ENCODE measurements around the gene PKNOX2.

PKNOX2 gene

DNA sequence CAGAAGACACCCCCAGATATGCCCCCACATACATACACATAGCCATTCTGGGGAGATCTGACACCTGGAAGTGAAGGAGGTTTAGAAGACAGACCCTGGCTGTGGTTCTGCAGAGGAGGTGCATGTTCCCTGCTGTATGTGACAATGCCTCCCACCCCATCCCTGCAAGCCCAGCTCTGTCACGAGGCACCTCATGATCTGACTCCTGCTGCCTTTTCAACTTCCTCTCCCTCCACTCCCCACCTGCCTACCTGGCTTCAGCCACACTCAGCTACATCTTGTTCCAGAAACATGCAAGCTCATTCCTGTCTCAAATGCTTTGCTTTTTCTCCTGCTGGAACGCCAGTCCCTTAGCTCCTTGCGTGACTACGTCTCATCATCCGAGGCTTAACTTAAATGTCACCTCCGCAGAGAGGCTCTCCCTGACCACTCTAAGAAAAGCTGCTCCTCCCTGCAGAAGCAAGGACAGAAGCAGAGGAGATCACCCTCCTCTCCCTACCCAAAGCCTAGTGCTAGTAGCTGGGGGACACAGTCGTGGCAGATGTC is 217.0 kb downstream of the PKNOX2 start:
- peaks cover 4% of the 10 kb centered on the region for H3K4me1 ChIP-seq (ENCODE audit: control insufficient read depth, insufficient read depth, low read length, unreplicated experiment)
- H3K79me2 ChIP-seq (ENCODE audit: control insufficient read depth, insufficient read depth, low read length, unreplicated experiment), result no peaks in the 10 kb centered on the region
- H3K4me3 ChIP-seq (ENCODE audit: low read depth, low read length), result no peak overlapping the region
- no peak overlapping the region for H3K27ac ChIP-seq (ENCODE audit: low read depth, low read length)
- no peaks in the 10 kb centered on the region for H3K36me3 ChIP-seq (ENCODE audit: insufficient read depth, low read length)
- no peak overlapping the region for H2AFZ ChIP-seq (ENCODE audit: low read length, unreplicated experiment)
- H3K27me3 ChIP-seq (ENCODE audit: insufficient read depth, low read length), result peaks cover 51% of the 10 kb centered on the region

DNA sequence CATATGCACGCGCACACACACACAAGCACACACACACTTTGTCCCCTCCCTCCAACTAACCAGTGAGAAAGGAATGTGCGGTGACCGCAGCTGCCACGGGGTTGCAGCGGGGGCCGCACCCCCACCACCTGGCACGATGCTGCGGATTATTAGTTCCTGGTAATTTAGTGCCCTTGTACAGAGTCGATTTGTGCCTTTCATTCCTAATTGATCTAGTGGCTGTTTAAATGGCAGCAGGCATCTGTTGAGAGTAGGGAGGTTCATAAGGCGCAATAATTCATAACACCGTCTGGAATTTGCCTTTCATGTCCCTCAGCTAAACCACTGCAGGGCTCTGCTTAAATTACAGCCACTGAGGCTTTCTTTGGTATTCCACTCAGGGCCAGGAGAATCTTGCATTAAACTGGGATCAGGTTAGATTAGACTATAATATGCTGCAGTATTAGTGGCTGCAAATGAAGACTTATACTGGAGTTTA is 217.8 kb downstream of the PKNOX2 start:
- Histone ChIP-seq H3K4me3 (ENCODE audit: low read depth, low read length) (no peak overlapping the region), H3K36me3 (ENCODE audit: insufficient read depth, low read length) (no peaks in the 10 kb centered on the region), H3K4me1 (ENCODE audit: control insufficient read depth, insufficient read depth, low read length, unreplicated experiment) (no peaks in the 10 kb centered on the region), H3K27me3 (ENCODE audit: insufficient read depth, low read length) (peaks cover 51% of the 10 kb centered on the region), H3K79me2 (ENCODE audit: control insufficient read depth, insufficient read depth, low read length, unreplicated experiment) (no peaks in the 10 kb centered on the region), H3K27ac (ENCODE audit: low read depth, low read length) (no peak overlapping the region), H2AFZ (ENCODE audit: low read length, unreplicated experiment) (no peak overlapping the region)

DNA sequence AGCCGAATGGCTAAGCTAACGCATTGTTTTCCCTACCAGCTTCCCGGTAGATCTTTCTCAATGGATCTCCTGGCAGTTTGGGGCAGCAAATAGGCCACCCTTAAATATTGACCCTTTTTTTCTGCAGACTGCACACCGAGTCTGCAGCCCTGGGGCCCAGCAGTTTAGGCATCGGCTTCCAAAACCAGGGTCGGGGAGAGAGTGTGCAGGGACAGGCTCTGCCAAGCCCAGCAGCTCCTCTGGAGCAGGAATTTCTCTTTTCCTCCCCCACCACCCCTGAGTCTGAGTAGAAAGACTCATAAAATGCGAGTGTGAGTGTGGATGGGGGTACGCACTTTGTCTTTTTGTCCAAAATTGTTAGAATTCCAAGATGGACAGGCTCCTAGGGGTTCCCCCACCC is 218.3 kb downstream of the PKNOX2 start:
- H3K4me3 ChIP-seq (ENCODE audit: low read depth, low read length), result no peak overlapping the region
- no peak overlapping the region for H2AFZ ChIP-seq (ENCODE audit: low read length, unreplicated experiment)
- H3K36me3 ChIP-seq (ENCODE audit: insufficient read depth, low read length), result no peaks in the 10 kb centered on the region
- H3K27ac ChIP-seq (ENCODE audit: low read depth, low read length), result no peak overlapping the region
- peaks cover 51% of the 10 kb centered on the region for H3K27me3 ChIP-seq (ENCODE audit: insufficient read depth, low read length)
- H3K79me2 ChIP-seq (ENCODE audit: control insufficient read depth, insufficient read depth, low read length, unreplicated experiment), result no peaks in the 10 kb centered on the region
- no peaks in the 10 kb centered on the region for H3K4me1 ChIP-seq (ENCODE audit: control insufficient read depth, insufficient read depth, low read length, unreplicated experiment)

DNA sequence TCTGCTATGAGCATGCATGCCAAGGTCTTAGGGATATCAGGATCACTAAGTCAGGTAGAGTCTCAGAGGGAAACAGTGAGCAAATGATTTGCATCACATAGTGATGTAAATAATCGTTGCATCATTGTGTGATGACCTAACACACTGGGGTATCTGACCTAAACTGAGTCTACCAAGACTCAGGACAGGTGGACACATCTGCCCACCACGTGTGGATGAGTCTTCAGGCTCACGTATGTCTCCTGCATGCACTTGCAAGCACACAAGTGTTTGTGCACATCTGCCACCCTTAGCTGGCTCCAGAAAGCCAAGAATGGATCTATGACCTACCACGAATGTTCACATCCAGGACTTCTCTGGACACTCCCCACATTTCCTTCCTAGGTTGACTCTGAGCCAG is 220.3 kb downstream of the PKNOX2 start:
- Histone ChIP-seq H3K27ac (ENCODE audit: low read depth, low read length) (no peak overlapping the region), H3K79me2 (ENCODE audit: control insufficient read depth, insufficient read depth, low read length, unreplicated experiment) (no peaks in the 10 kb centered on the region), H3K4me1 (ENCODE audit: control insufficient read depth, insufficient read depth, low read length, unreplicated experiment) (no peaks in the 10 kb centered on the region), H3K27me3 (ENCODE audit: insufficient read depth, low read length) (peaks cover 44% of the 10 kb centered on the region), H3K4me3 (ENCODE audit: low read depth, low read length) (no peak overlapping the region), H3K36me3 (ENCODE audit: insufficient read depth, low read length) (no peaks in the 10 kb centered on the region), H2AFZ (ENCODE audit: low read length, unreplicated experiment) (no peak overlapping the region)

DNA sequence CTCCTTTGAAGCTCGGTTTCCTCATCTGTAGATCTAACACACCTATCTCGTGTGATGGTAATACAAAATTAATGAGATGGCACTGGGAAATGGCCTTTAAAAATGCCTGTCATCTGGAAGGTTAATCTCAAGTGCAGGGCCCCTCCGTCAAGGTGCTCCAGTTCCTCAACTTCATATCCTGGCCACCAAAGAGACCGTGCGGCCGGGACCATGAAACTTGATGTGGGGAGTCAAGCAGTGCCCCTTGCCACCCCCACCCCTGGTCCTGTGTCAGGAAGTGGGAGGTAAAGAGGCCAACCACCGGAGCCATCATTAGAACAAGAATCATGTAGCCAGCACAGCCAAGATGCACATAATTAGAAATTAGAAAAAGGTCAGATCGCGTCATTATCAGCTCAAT is 223.3 kb downstream of the PKNOX2 start:
- no peaks in the 10 kb centered on the region for H3K36me3 ChIP-seq (ENCODE audit: insufficient read depth, low read length)
- H3K27ac ChIP-seq (ENCODE audit: low read depth, low read length), result no peak overlapping the region
- no peaks in the 10 kb centered on the region for H3K79me2 ChIP-seq (ENCODE audit: control insufficient read depth, insufficient read depth, low read length, unreplicated experiment)
- H3K27me3 ChIP-seq (ENCODE audit: insufficient read depth, low read length), result peaks cover 23% of the 10 kb centered on the region
- H2AFZ ChIP-seq (ENCODE audit: low read length, unreplicated experiment), result no peak overlapping the region
- H3K4me1 ChIP-seq (ENCODE audit: control insufficient read depth, insufficient read depth, low read length, unreplicated experiment), result peaks cover 8% of the 10 kb centered on the region
- H3K4me3 ChIP-seq (ENCODE audit: low read depth, low read length), result no peak overlapping the region

DNA sequence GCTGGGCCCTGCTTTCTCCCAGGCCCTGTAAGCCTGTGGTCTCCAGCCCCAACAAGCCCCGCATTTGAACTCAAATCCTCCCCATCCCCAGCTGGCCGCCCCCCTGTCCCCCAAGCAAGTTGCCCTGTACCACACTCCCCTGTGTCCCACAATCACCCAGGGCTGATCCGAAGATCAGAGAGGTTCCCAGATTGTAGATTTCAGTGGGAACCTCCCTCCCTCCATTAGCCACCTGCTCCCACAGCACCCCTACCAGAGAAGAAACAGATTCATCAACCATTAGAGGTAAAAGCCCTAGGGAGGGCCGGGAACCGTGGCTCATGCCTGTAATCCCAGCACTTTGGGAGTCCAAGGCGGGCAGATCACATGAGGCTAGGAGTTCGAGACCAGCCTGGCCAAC is 224.1 kb downstream of the PKNOX2 start:
- H3K4me1 ChIP-seq (ENCODE audit: control insufficient read depth, insufficient read depth, low read length, unreplicated experiment), result peaks cover 8% of the 10 kb centered on the region
- H3K36me3 ChIP-seq (ENCODE audit: insufficient read depth, low read length), result no peaks in the 10 kb centered on the region

DNA sequence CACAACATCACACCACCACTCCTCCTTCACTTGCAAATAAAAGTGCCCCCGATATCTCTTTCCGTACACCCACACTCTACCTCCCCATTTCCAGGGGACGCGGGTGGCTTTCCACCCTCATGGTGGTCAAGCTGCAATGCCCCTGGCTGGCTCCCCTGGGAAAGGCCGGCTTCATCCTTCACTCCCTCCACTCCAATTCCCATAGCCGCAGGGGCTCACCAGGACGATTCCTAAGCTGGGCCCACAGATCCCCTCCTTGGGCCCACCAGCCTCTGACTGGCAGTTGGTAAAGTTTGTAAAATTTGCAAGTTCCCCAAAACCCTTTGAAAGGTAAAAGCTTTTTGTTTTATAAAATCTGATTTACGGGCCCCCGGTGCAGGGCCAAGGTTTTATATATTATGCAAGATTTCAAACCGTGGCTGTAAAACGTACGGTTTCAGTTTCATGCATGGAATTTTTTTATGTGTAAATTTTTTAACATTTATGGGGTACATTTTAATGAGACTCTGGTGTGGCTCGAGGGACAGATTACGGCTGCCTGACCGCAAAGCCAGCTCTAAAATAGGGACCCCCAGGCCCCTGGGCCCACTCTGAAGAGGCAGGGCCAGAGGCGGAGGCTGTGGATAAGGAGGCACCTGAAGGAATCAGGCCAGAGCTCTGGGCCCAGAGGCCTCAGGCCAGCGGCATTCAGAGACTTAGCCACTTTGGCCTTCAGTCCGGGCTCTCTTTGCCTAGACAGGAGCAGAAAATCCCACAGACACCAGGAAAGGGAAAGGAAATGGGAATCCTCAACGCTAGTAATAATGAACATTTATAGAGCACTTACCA is 225.0 kb downstream of the PKNOX2 start:
- Histone ChIP-seq H3K27ac (ENCODE audit: low read depth, low read length) (no peak overlapping the region), H3K36me3 (ENCODE audit: insufficient read depth, low read length) (no peaks in the 10 kb centered on the region), H3K79me2 (ENCODE audit: control insufficient read depth, insufficient read depth, low read length, unreplicated experiment) (no peaks in the 10 kb centered on the region), H3K27me3 (ENCODE audit: insufficient read depth, low read length) (peaks cover 27% of the 10 kb centered on the region), H2AFZ (ENCODE audit: low read length, unreplicated experiment) (no peak overlapping the region), H3K4me3 (ENCODE audit: low read depth, low read length) (no peak overlapping the region), H3K4me1 (ENCODE audit: control insufficient read depth, insufficient read depth, low read length, unreplicated experiment) (peaks cover 8% of the 10 kb centered on the region)

More for the DNA sequence above, 224.1 kb downstream of the PKNOX2 start:
- H3K27me3 ChIP-seq (ENCODE audit: insufficient read depth, low read length), result peaks cover 22% of the 10 kb centered on the region
- H2AFZ ChIP-seq (ENCODE audit: low read length, unreplicated experiment), result no peak overlapping the region
- H3K4me3 ChIP-seq (ENCODE audit: low read depth, low read length), result no peak overlapping the region
- H3K79me2 ChIP-seq (ENCODE audit: control insufficient read depth, insufficient read depth, low read length, unreplicated experiment), result no peaks in the 10 kb centered on the region
- no peak overlapping the region for H3K27ac ChIP-seq (ENCODE audit: low read depth, low read length)

DNA sequence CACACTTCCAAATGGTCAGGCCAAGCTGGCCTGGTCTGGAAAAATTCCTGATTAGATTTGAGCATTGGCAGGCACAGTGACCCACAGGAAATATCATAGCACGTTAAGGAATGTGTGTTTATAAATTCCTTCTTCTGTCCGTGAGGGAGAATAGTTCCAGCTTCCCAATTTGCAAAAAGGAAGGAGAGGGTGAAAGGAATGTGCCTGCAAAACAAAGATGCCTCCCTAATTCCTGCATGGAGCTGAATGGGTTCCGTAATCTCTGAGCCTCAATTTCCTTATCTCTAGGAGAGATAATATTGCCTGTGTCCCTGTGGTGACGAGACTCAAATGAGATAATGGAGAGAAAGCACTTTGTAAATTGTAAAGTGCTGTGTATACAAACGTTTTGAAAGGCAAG is 226.4 kb downstream of the PKNOX2 start:
- H3K4me3 ChIP-seq (ENCODE audit: low read depth, low read length), result no peak overlapping the region
- peak overlapping the region; percentile 15 for H2AFZ ChIP-seq (ENCODE audit: low read length, unreplicated experiment)
- H3K27ac ChIP-seq (ENCODE audit: low read depth, low read length), result no peak overlapping the region

DNA sequence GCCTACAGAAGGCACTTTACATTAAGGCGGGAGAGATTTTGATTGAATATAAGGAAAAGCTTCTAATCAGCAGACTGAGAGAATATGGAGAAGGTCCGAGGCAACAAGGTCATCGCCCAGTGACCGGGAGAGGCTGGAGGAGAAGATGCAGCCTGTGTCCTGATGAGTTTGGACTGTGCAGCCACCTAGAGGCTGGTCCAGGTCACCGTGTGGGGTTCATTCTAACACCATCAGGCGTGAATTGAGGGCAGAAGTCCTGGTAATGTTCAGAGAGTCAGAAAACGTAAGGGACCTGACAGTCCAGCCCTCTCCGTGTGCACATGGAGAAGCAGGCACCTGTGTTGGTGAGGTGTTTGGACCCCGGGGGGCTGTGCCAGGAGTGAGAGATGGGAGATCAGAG is 228.8 kb downstream of the PKNOX2 start:
- no peaks in the 10 kb centered on the region for H3K79me2 ChIP-seq (ENCODE audit: control insufficient read depth, insufficient read depth, low read length, unreplicated experiment)
- peaks cover 8% of the 10 kb centered on the region for H3K4me1 ChIP-seq (ENCODE audit: control insufficient read depth, insufficient read depth, low read length, unreplicated experiment)
- H3K4me3 ChIP-seq (ENCODE audit: low read depth, low read length), result no peak overlapping the region
- no peak overlapping the region for H3K27ac ChIP-seq (ENCODE audit: low read depth, low read length)
- H3K27me3 ChIP-seq (ENCODE audit: insufficient read depth, low read length), result peaks cover 48% of the 10 kb centered on the region
- H3K36me3 ChIP-seq (ENCODE audit: insufficient read depth, low read length), result no peaks in the 10 kb centered on the region
- no peak overlapping the region for H2AFZ ChIP-seq (ENCODE audit: low read length, unreplicated experiment)

More for the DNA sequence above, 226.4 kb downstream of the PKNOX2 start:
- peaks cover 28% of the 10 kb centered on the region for H3K27me3 ChIP-seq (ENCODE audit: insufficient read depth, low read length)
- no peaks in the 10 kb centered on the region for H3K79me2 ChIP-seq (ENCODE audit: control insufficient read depth, insufficient read depth, low read length, unreplicated experiment)
- H3K4me1 ChIP-seq (ENCODE audit: control insufficient read depth, insufficient read depth, low read length, unreplicated experiment), result peaks cover 8% of the 10 kb centered on the region
- H3K36me3 ChIP-seq (ENCODE audit: insufficient read depth, low read length), result no peaks in the 10 kb centered on the region

DNA sequence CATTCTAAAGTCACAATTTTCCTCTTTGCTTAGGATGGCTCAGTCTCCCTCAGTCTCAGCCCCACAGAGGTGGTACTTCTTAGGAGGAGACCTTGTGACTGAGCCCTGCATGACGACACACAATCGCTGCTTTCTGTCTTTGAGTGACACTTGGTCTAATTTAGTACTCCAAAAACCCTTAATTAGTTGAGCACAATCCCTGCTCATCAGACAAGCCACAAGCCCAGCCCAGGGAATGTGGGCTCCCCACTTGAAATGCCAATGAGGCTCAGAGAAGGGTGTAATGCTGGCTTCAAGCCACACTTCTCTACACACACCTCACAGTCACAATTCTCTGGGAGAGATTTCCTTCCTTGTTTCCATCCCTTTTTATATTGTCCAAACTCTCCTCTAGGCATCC is 229.7 kb downstream of the PKNOX2 start:
- H2AFZ ChIP-seq (ENCODE audit: low read length, unreplicated experiment), result no peak overlapping the region
- H3K4me3 ChIP-seq (ENCODE audit: low read depth, low read length), result no peak overlapping the region
- no peaks in the 10 kb centered on the region for H3K79me2 ChIP-seq (ENCODE audit: control insufficient read depth, insufficient read depth, low read length, unreplicated experiment)
- no peak overlapping the region for H3K27ac ChIP-seq (ENCODE audit: low read depth, low read length)
- H3K27me3 ChIP-seq (ENCODE audit: insufficient read depth, low read length), result peaks cover 58% of the 10 kb centered on the region
- no peaks in the 10 kb centered on the region for H3K36me3 ChIP-seq (ENCODE audit: insufficient read depth, low read length)
- H3K4me1 ChIP-seq (ENCODE audit: control insufficient read depth, insufficient read depth, low read length, unreplicated experiment), result peaks cover 8% of the 10 kb centered on the region

DNA sequence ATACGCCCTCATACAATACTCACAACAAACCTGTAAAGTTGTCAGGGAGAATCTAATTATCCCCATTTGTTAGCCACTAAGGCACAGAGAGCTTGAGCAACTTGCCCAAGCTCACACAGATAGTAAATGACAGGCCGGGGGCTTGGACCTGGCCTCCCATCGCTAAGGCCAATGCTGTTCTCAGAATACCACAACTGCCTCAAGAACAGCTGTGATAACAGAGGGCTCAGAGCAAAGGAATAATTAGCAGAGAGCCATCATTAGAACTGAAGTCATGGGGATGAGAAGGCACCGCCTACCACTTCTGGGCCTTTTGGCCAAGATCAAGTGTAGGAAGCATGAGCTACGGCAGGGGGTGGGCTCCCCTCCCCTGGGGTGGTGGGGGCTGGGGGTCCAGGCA is 232.9 kb downstream of the PKNOX2 start:
- no peak overlapping the region for H2AFZ ChIP-seq (ENCODE audit: low read length, unreplicated experiment)
- no peak overlapping the region for H3K27ac ChIP-seq (ENCODE audit: low read depth, low read length)
- no peaks in the 10 kb centered on the region for H3K79me2 ChIP-seq (ENCODE audit: control insufficient read depth, insufficient read depth, low read length, unreplicated experiment)
- H3K27me3 ChIP-seq (ENCODE audit: insufficient read depth, low read length), result peaks cover 63% of the 10 kb centered on the region
- H3K36me3 ChIP-seq (ENCODE audit: insufficient read depth, low read length), result no peaks in the 10 kb centered on the region
- no peak overlapping the region for H3K4me3 ChIP-seq (ENCODE audit: low read depth, low read length)
- no peaks in the 10 kb centered on the region for H3K4me1 ChIP-seq (ENCODE audit: control insufficient read depth, insufficient read depth, low read length, unreplicated experiment)

All from ACC112 (cell line).